ENCODE results near the gene MYO6. TPM values are rescaled to one million over a fixed set of nuclear protein-coding genes. Genes with fewer than 3 reads are reported as not detected.

MYO6 gene
- polyA plus RNA-seq, 1 of the 3 experiments (the other 2 are of a cell fraction): 6.2 TPM

GRCh38 chr6:75934643-75935472 lies 185.8 kb downstream of the MYO6 start:
- H3F3A ChIP-seq (replicated peaks; ENCODE audit: insufficient read depth): no peaks in the 10 kb centered on the region
- peak overlapping the region; percentile 56; the same call in 1 of the 2 replicates for H2AFZ ChIP-seq (ENCODE audit: low read depth)
- 6% methylated on average over 25 of the region's 32 CpGs for WGBS (ENCODE audit: low lambda C conversion rate)
- H3K36me3 ChIP-seq (replicated peaks in 1 of 2; ENCODE audit: control insufficient read depth in 1 of 2, insufficient read depth in 2 of 2, low read length in 1 of 2): no peaks in the 10 kb centered on the region
- ChIA-PET POLR2A (no interaction called here), CTCF (interaction anchor here (0.5 to 4.3 kb wide), 35 partner anchors 10 to 1522 kb away, joined by 3 to 29 read pairs (median 4); no protein-coding TSS in a partner anchor)
- H3K79me2 ChIP-seq (ENCODE audit: insufficient read depth): no peaks in the 10 kb centered on the region
- no peak overlapping the region for H3K27ac ChIP-seq (ENCODE audit: low read depth in 2 of 2, low read length in 1 of 2)
- TF ChIP-seq EZH2phosphoT487 (IDR thresholded peaks at IDR 0.05; ENCODE audit: borderline replicate concordance, low read depth): no peak
- TF ChIP-seq MEF2A (IDR thresholded peaks at IDR 0.05; ENCODE audit: borderline replicate concordance, low read depth): no peak
- peak; percentile 82 for TF ChIP-seq CTCF (IDR thresholded peaks at IDR 0.05)
- TF ChIP-seq SIN3A (IDR thresholded peaks at IDR 0.05; ENCODE audit: borderline replicate concordance, low read depth, low read length): peak; percentile 44; the same call in 1 of the 2 replicates
- TF ChIP-seq, protein P1, sequence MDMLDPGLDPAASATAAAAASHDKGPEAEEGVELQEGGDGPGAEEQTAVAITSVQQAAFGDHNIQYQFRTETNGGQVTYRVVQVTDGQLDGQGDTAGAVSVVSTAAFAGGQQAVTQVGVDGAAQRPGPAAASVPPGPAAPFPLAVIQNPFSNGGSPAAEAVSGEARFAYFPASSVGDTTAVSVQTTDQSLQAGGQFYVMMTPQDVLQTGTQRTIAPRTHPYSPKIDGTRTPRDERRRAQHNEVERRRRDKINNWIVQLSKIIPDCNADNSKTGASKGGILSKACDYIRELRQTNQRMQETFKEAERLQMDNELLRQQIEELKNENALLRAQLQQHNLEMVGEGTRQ (IDR thresholded peaks at IDR 0.05; ENCODE audit: borderline replicate concordance, low read depth, low read length): no peak
- TF ChIP-seq RCOR1 (IDR thresholded peaks at IDR 0.05; ENCODE audit: low read length): no peak
- TF ChIP-seq, protein P2, sequence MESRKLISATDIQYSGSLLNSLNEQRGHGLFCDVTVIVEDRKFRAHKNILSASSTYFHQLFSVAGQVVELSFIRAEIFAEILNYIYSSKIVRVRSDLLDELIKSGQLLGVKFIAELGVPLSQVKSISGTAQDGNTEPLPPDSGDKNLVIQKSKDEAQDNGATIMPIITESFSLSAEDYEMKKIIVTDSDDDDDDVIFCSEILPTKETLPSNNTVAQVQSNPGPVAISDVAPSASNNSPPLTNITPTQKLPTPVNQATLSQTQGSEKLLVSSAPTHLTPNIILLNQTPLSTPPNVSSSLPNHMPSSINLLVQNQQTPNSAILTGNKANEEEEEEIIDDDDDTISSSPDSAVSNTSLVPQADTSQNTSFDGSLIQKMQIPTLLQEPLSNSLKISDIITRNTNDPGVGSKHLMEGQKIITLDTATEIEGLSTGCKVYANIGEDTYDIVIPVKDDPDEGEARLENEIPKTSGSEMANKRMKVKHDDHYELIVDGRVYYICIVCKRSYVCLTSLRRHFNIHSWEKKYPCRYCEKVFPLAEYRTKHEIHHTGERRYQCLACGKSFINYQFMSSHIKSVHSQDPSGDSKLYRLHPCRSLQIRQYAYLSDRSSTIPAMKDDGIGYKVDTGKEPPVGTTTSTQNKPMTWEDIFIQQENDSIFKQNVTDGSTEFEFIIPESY (IDR thresholded peaks at IDR 0.05; ENCODE audit: borderline replicate concordance, low read depth): no peak
- TF ChIP-seq USF1 (IDR thresholded peaks at IDR 0.05; ENCODE audit: borderline replicate concordance, low read depth): no peak
- TF ChIP-seq FOSL2 (IDR thresholded peaks at IDR 0.05; ENCODE audit: borderline replicate concordance, low read depth): no peak
- no peak for TF ChIP-seq YY1 (IDR thresholded peaks at IDR 0.05; ENCODE audit: low read depth)
- peak; percentile 64; the same call in 1 of the 2 replicates for TF ChIP-seq MXI1 (IDR thresholded peaks at IDR 0.05; ENCODE audit: low read depth, low read length)
- no peak for TF ChIP-seq TAF1 (IDR thresholded peaks at IDR 0.05; ENCODE audit: borderline replicate concordance, low read depth, low read length)
- TF ChIP-seq RFX5 (IDR thresholded peaks at IDR 0.05; ENCODE audit: low read length): no peak
- TF ChIP-seq, protein P3, sequence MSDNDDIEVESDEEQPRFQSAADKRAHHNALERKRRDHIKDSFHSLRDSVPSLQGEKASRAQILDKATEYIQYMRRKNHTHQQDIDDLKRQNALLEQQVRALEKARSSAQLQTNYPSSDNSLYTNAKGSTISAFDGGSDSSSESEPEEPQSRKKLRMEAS (IDR thresholded peaks at IDR 0.05; ENCODE audit: low read depth): 0 out of 2 replicates have a peak, but pooled peaks have one; percentile 39
- peak; percentile 62 for TF ChIP-seq SMC3 (IDR thresholded peaks at IDR 0.05; ENCODE audit: low read depth, low read length)
- TF ChIP-seq GATA2 (CRISPR knock-in tag; IDR thresholded peaks at IDR 0.05): no peak
- TF ChIP-seq, protein P4, sequence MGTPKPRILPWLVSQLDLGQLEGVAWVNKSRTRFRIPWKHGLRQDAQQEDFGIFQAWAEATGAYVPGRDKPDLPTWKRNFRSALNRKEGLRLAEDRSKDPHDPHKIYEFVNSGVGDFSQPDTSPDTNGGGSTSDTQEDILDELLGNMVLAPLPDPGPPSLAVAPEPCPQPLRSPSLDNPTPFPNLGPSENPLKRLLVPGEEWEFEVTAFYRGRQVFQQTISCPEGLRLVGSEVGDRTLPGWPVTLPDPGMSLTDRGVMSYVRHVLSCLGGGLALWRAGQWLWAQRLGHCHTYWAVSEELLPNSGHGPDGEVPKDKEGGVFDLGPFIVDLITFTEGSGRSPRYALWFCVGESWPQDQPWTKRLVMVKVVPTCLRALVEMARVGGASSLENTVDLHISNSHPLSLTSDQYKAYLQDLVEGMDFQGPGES (IDR thresholded peaks at IDR 0.05; ENCODE audit: low read depth, low read length): no peak
- TF ChIP-seq EP300 (IDR thresholded peaks at IDR 0.05; ENCODE audit: borderline replicate concordance in 1 of 2, low read depth in 1 of 2, low read length in 1 of 2): no peak
- no peak for TF ChIP-seq POLR2AphosphoS5 (IDR thresholded peaks at IDR 0.05; ENCODE audit: low read depth, low read length)
- no peak for TF ChIP-seq ELF1 (IDR thresholded peaks at IDR 0.05)
- peak; percentile 87 for TF ChIP-seq RAD21 (IDR thresholded peaks at IDR 0.05; ENCODE audit: low read length)
- TF ChIP-seq NRF1 (IDR thresholded peaks at IDR 0.05; ENCODE audit: low read depth, low read length): no peak
- no peaks in the 10 kb centered on the region for H3K27me3 ChIP-seq (ENCODE audit: insufficient read depth)
- peak overlapping the region; percentile 31 to 54 for H3K4me3 ChIP-seq (ENCODE audit: low read depth in 2 of 2, low read length in 1 of 2)
- H3K4me1 ChIP-seq (ENCODE audit: control insufficient read depth in 1 of 2, insufficient read depth in 2 of 2, low read depth in 1 of 2, low read length in 1 of 2): peaks cover 0 to 9% of the 10 kb centered on the region in 2 experiments; a peak in 1 of 4 replicates
- no peaks in the 10 kb centered on the region for H3K9me3 ChIP-seq
- H4K20me1 ChIP-seq (ENCODE audit: insufficient read depth): no peaks in the 10 kb centered on the region
- DNase-seq: peak; percentile 77
- no peak overlapping the region for H3K9ac ChIP-seq
- H3K4me2 ChIP-seq: peak overlapping the region; percentile 74
- H3K9me2 ChIP-seq: no peaks in the 10 kb centered on the region
